GM12878 (cell line): ENCODE data around the gene DPRX. TPM values are rescaled to one million over a fixed set of nuclear protein-coding genes. Genes with fewer than 3 reads are reported as not detected.

Source experiments
- ATAC-seq: fragments of 200-7000 bp; cut with Tn5 transposase; 3 replicates; pipeline ENCODE4 v1.9.1; 2020; ENCODE audit warnings: mild to moderate bottlenecking, moderate library complexity
- BruUV-seq: library from RNA; stranded (reverse); fragments of 400-500 nt; replicated peaks from 2 replicates; lab custom pipeline; 2021; lab: Mats Ljungman, UMichigan
- CTCF ChIA-PET: fragments of 300-600 bp; sonication (Branson Sonifier 250); formaldehyde crosslinking; extraction: SDS; loops from one replicate; lab custom pipeline; 2021; ENCODE audit warnings: inconsistent platforms; lab: Yijun Ruan, JAX
- POLR2A ChIA-PET: fragments of 350-600 bp; formaldehyde crosslinking; extraction: SDS; loops from one replicate; lab custom pipeline; 2021; ENCODE audit warnings: inconsistent platforms; lab: Charles Lee
- RAD21 ChIA-PET: fragments of 300-600 bp; sonication (Branson Sonifier 250); formaldehyde crosslinking; loops from one replicate; lab custom pipeline; 2023; ENCODE audit warnings: antibody characterized with exemption; ENCODE audit not compliant: unreplicated experiment; lab: Charles Lee
- SMC1A ChIA-PET: fragments of 300-600 bp; sonication (Branson Sonifier 250); formaldehyde crosslinking; loops from one replicate; lab custom pipeline; 2023; ENCODE audit not compliant: unreplicated experiment, uncharacterized antibody; lab: Charles Lee
- DNase-seq: peaks from one replicate; pipeline ENCODE4 v3.0.0-alpha.2; 2011; ENCODE audit warnings: low read depth, low spot score
- FAIRE-seq: peaks from 3 replicates; lab custom pipeline; 2011; peaks lifted over from hg19 to GRCh38; lab: Jason Lieb, UNC
- H2AFZ ChIP-seq: 2 replicates; pipeline ENCODE4 v1.6.0; 2011; ENCODE audit warnings: low read depth, low read length, control low read depth; ENCODE audit not compliant: control insufficient read depth
- H3K27ac ChIP-seq: 2 replicates; pipeline ENCODE4 v1.5.1; 2011; ENCODE audit warnings: control low read depth; ENCODE audit not compliant: control insufficient read depth, insufficient read depth
- H3K27me3 ChIP-seq, 2 experiments: replicated peaks in 1 of 2; 2 replicates each; pipeline versions ENCODE4 v1.6.0 to v1.6.1; 2011; ENCODE audit warnings: low read length in 1 of 2; ENCODE audit not compliant: control insufficient read depth in 2 of 2, insufficient read depth in 2 of 2
- H3K36me3 ChIP-seq, 2 experiments: 2 replicates each; pipeline ENCODE4 v1.5.1; 2011; ENCODE audit warnings: low read length in 1 of 2; ENCODE audit not compliant: control insufficient read depth in 2 of 2, insufficient read depth in 2 of 2
- H3K4me1 ChIP-seq: 2 replicates; pipeline ENCODE4 v1.6.1; 2011; ENCODE audit warnings: mild to moderate bottlenecking, low read length, moderate library complexity, mixed read lengths; ENCODE audit not compliant: control insufficient read depth, insufficient read depth
- H3K4me2 ChIP-seq: 2 replicates; pipeline ENCODE4 v1.6.0; 2011; ENCODE audit warnings: control low read depth; ENCODE audit not compliant: control insufficient read depth, insufficient read depth
- H3K4me3 ChIP-seq: fragments of 200-600 bp; sonication (generic); 2 replicates; pipeline ENCODE4 v1.5.1; 2016
- H3K79me2 ChIP-seq: 2 replicates; pipeline ENCODE4 v1.6.0; 2011; ENCODE audit warnings: low read length; ENCODE audit not compliant: control insufficient read depth, insufficient read depth
- H3K9ac ChIP-seq: 2 replicates; pipeline ENCODE4 v1.8.0; 2011; ENCODE audit warnings: low read length, control low read depth, mixed read lengths; ENCODE audit not compliant: control insufficient read depth, insufficient read depth
- H3K9me3 ChIP-seq: replicated peaks from 3 replicates; pipeline ENCODE4 v1.5.1; 2011; ENCODE audit warnings: mild to moderate bottlenecking, low read length; ENCODE audit not compliant: control insufficient read depth, insufficient read depth
- H4K20me1 ChIP-seq: 2 replicates; pipeline ENCODE4 v1.6.0; 2011; ENCODE audit not compliant: control insufficient read depth, insufficient read depth
- CREB1 ChIP-seq: IDR thresholded peaks from 2 replicates; pipeline ENCODE4 v1.6.1; 2012; ENCODE audit warnings: low read depth, mild to moderate bottlenecking, inconsistent platforms
- HDGF ChIP-seq: fragments of 450-650 bp; IDR thresholded peaks from 2 replicates; pipeline ENCODE4 v1.6.1; 2016; ENCODE audit warnings: antibody characterized with exemption
- WGBS: methylation state at CpG from one replicate; pipeline ENCODE4 v1.1.6; 2016; ENCODE audit warnings: low lambda C conversion rate; ENCODE audit not compliant: insufficient replicate concordance, insufficient coverage; ENCODE audit errors: missing lambda C conversion rate; 5-methylcytosine and 5-hydroxymethylcytosine counted together
- in situ Hi-C: fragments of 300-500 bp; cut with MboI; formaldehyde crosslinking; loops from 9 replicates; pipeline ENCODE4 v1.14.3; 2018; ENCODE audit warnings: mixed read lengths
- intact Hi-C: fragments of 100-400 bp; cut with micrococcal nuclease; formaldehyde crosslinking; loops from one replicate; pipeline ENCODE4 v1.14.2; 2022; ENCODE audit not compliant: unreplicated experiment
- polyA plus RNA-seq, 11 experiments: library from polyadenylated mRNA; depleted of rRNA in 4 of 11; unstranded in 6 of 11; stranded (reverse) in 5 of 11; fragments of >200 nt; fragmentation: Nextera tagmentation in 4 of 11; fragmentation: Illumina TruSeq in 1 of 11; extraction: Ambion mirVana in 4 of 11; extraction: Trizol in 1 of 11; gene quantifications; 1 replicate in 1 of 11; 2 replicates in 10 of 11; pipeline versions ENCODE4 v1.2.1 to v1.2.3, GENCODE V29; 2011 to 2016; ENCODE audit warnings: inconsistent platforms in 2 of 11, missing spikeins in 2 of 11, low read depth in 1 of 11
- total RNA-seq, 4 experiments: library from RNA; depleted of rRNA in 3 of 4; stranded (reverse); fragments of >200 nt in 3 of 4; fragmentation: Illumina TruSeq in 1 of 4; extraction: Trizol in 1 of 4; gene quantifications; 2 replicates each; pipeline versions ENCODE4 v1.2.1 to v1.2.3, GENCODE V29; 2013 to 2021
- TF ChIP-seq, protein P1 (sequence below): fragments of 450-650 bp; formaldehyde crosslinking; IDR thresholded peaks from 2 replicates; pipeline ENCODE4 v1.4.0; 2022; ENCODE audit warnings: mild to moderate bottlenecking, moderate library complexity

The DPRX gene
- total and polyA plus RNA-seq, 10 of the 15 experiments (the other 5 are each of a cell fraction or from before 2014, with no cell fraction given): not detected

DNA sequence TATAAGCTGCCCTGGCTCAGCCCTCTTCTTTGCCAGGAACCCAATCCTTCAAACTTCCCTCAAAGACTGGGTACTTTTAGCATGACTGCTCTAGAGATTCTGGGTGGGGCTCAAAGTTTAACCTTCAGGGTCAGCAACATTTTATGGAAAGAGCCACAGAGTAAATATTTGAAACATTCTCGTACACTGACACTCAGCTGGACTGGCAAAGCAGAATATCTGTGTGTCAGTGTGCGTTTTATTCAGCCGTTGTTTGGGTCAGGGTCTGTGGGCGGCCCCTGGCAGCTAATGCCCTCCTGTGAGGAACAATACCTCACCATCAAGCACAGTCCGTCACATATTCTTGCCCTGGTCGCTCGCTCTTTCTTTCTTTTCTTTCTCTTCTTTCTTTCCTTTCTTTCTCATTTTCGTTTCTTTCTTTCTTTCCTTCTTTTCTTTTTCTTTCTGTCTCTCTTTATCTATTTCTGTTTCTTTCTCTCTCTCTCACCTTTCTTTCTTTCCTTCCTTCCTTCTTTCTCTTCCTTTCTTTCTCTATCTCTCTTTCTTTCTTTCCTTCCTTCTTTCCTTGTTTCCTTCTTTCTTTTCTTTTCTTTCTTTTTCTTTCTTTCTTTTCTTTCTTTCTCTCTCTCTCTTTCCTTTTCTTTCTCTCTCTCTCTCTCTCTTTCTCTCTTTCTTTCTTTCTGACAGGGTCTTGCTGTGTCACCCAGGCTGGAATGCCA is 10.7 kb downstream of the DPRX start:
- Histone ChIP-seq H2AFZ (no peak overlapping the region), H3K36me3 (no peaks in the 10 kb centered on the region), H3K27ac (no peak overlapping the region), H3K27me3 (no peaks in the 10 kb centered on the region), H4K20me1 (no peaks in the 10 kb centered on the region), H3K79me2 (no peaks in the 10 kb centered on the region), H3K9ac (no peak overlapping the region), H3K4me1 (no peaks in the 10 kb centered on the region), H3K4me3 (no peak overlapping the region), H3K4me2 (no peak overlapping the region), H3K9me3 (no peaks in the 10 kb centered on the region; the same call in 2 of the 3 replicates)
- in situ Hi-C loops (no loop called here), intact Hi-C loops (no loop called here)
- DNase-seq (no peak), FAIRE-seq (no peak), ATAC-seq (no peak)
- ChIA-PET RAD21 (no interaction called here), CTCF (no interaction called here), SMC1A (no interaction called here), POLR2A (no interaction called here)
- TF ChIP-seq CREB1 (no peak), HDGF (no peak)
- TF ChIP-seq, protein P1, sequence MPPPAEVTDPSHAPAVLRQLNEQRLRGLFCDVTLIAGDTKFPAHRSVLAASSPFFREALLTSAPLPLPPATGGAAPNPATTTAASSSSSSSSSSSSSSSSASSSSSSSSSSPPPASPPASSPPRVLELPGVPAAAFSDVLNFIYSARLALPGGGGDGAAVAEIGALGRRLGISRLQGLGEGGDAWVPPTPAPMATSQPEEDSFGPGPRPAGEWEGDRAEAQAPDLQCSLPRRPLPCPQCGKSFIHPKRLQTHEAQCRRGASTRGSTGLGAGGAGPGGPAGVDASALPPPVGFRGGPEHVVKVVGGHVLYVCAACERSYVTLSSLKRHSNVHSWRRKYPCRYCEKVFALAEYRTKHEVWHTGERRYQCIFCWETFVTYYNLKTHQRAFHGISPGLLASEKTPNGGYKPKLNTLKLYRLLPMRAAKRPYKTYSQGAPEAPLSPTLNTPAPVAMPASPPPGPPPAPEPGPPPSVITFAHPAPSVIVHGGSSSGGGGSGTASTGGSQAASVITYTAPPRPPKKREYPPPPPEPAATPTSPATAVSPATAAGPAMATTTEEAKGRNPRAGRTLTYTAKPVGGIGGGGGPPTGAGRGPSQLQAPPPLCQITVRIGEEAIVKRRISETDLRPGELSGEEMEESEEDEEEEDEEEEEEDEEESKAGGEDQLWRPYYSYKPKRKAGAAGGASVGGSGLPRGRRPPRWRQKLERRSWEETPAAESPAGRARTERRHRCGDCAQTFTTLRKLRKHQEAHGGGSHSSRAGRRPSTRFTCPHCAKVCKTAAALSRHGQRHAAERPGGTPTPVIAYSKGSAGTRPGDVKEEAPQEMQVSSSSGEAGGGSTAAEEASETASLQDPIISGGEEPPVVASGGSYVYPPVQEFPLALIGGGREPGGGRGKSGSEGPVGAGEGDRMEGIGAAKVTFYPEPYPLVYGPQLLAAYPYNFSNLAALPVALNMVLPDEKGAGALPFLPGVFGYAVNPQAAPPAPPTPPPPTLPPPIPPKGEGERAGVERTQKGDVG: no peak
- 52% methylated on average over 8 of the region's 8 CpGs for WGBS
- BruUV-seq: no TSS peak
